Upper lobe of left lung (tissue), 6 donors: Measurements from ENCODE around the gene CRTC3. TPM values are rescaled to one million over a fixed set of nuclear protein-coding genes. Genes with fewer than 3 reads are reported as not detected.
A peak's percentile ranks its signal among the peaks of the same experiment; 100 is the strongest.
"Not testable (repeated sequence)": the region's sequence is repeated elsewhere in the genome, so short reads cannot be mapped to it uniquely, and the experiment has no call there.

ENCODE experiments used
- ATAC-seq, 2 donors: fragments of 200-7000 bp; cut with Tn5 transposase; one replicate each; pipeline ENCODE4 v1.9.1; 2022; ENCODE audit warnings: mild to moderate bottlenecking in 2 of 2, moderate library complexity in 2 of 2; ENCODE audit not compliant: low FRiP score in 2 of 2
- DNase-seq, 2 donors: peaks; one replicate each; pipeline ENCODE4 v3.0.0-alpha.2; 2019 to 2020
- H3K27ac ChIP-seq, 4 donors: fragments of 200-600 bp; sonication (generic); one replicate each; pipeline ENCODE4 v1.5.1; 2016 to 2019
- H3K27me3 ChIP-seq, 4 donors: fragments of 200-600 bp; sonication (generic); one replicate each; pipeline ENCODE4 v1.5.1; 2017 to 2019
- H3K36me3 ChIP-seq, 4 donors: fragments of 200-600 bp; sonication (generic); one replicate each; pipeline ENCODE4 v1.5.1; 2016 to 2019
- H3K4me1 ChIP-seq, 4 donors: fragments of 200-600 bp; sonication (generic); one replicate each; pipeline ENCODE4 v1.5.1; 2018 to 2019
- H3K4me3 ChIP-seq, 4 donors: fragments of 200-600 bp; sonication (generic); one replicate each; pipeline ENCODE4 v1.5.1; 2017 to 2019; ENCODE audit warnings: mild to moderate bottlenecking in 2 of 4, moderate library complexity in 1 of 4
- H3K9me3 ChIP-seq, 4 donors: fragments of 200-600 bp; sonication (generic); one replicate each; pipeline ENCODE4 v1.5.1; 2018 to 2019
- EP300 ChIP-seq, 4 donors: sonication (generic); formaldehyde crosslinking; IDR thresholded peaks; one replicate each; pipeline ENCODE4 v1.5.1; 2017; ENCODE audit warnings: antibody characterized with exemption in 4 of 4, control low read depth in 2 of 4
- POLR2A ChIP-seq, 4 donors: fragments of 450-650 bp; IDR thresholded peaks; one replicate each; pipeline ENCODE4 v1.5.1; 2016 to 2017; ENCODE audit warnings: antibody characterized with exemption in 4 of 4, mild to moderate bottlenecking in 2 of 4
- POLR2AphosphoS5 ChIP-seq, 2 donors: sonication (generic); formaldehyde crosslinking; IDR thresholded peaks; one replicate each; pipeline ENCODE4 v1.5.1; 2017; ENCODE audit warnings: antibody characterized with exemption in 2 of 2
- WGBS, 2 donors: methylation state at CpG; one replicate each; pipeline ENCODE4 v1.1.5; 2017 to 2018; 5-methylcytosine and 5-hydroxymethylcytosine counted together
- total RNA-seq, 6 donors: library from RNA; depleted of rRNA in 4 of 6; stranded (reverse); fragments of >200 nt in 4 of 6; gene quantifications; one replicate each; pipeline versions ENCODE4 v1.1.0 to v1.2.1, GENCODE V29; 2016 to 2021
- TF ChIP-seq, protein P1 (sequence below), 6 experiments: fragments of 450-650 bp in 4 of 6; fragments of 200-600 bp in 2 of 6; sonication (generic) in 2 of 6; IDR thresholded peaks; one replicate each; pipeline ENCODE4 v1.5.1; 2016 to 2019; ENCODE audit warnings: antibody characterized with exemption in 6 of 6
- donor health status: DM: no; HTN: no; CAD: no; lungs with moderate emphysema.
- donor health status: DM: no; HTN: yes; CAD: no; lungs with severe emphysema.

Gene CRTC3
- total RNA-seq, 6 donors from 2014 or later: 30.9 to 42.7 (median 35.1) TPM

GRCh38 chr15:90683876-90684275 lies 154.2 kb downstream of the CRTC3 start:
- no peak for ATAC-seq

GRCh38 chr15:90684281-90684680 lies 154.6 kb downstream of the CRTC3 start:
- Histone ChIP-seq H3K36me3 (no peaks in the 10 kb centered on the region), H3K27ac (no peak overlapping the region), H3K27me3 (no peaks in the 10 kb centered on the region), H3K9me3 (no peaks in the 10 kb centered on the region), H3K4me1 (no peaks in the 10 kb centered on the region), H3K4me3 (no peak overlapping the region)
- ATAC-seq (no peak), DNase-seq (no peak)
- TF ChIP-seq EP300 (IDR thresholded peaks at IDR 0.05) (no peak), POLR2AphosphoS5 (IDR thresholded peaks at IDR 0.05) (no peak), POLR2A (IDR thresholded peaks at IDR 0.05) (no peak)
- TF ChIP-seq, protein P1, sequence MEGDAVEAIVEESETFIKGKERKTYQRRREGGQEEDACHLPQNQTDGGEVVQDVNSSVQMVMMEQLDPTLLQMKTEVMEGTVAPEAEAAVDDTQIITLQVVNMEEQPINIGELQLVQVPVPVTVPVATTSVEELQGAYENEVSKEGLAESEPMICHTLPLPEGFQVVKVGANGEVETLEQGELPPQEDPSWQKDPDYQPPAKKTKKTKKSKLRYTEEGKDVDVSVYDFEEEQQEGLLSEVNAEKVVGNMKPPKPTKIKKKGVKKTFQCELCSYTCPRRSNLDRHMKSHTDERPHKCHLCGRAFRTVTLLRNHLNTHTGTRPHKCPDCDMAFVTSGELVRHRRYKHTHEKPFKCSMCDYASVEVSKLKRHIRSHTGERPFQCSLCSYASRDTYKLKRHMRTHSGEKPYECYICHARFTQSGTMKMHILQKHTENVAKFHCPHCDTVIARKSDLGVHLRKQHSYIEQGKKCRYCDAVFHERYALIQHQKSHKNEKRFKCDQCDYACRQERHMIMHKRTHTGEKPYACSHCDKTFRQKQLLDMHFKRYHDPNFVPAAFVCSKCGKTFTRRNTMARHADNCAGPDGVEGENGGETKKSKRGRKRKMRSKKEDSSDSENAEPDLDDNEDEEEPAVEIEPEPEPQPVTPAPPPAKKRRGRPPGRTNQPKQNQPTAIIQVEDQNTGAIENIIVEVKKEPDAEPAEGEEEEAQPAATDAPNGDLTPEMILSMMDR (IDR thresholded peaks at IDR 0.05): no peak
- WGBS, 2 donors: 88 to 94% methylated on average over 5 of the region's 5 CpGs

More at GRCh38 chr15:90683876-90684275, 154.2 kb downstream of the CRTC3 start:
- Histone ChIP-seq H3K36me3 (no peaks in the 10 kb centered on the region), H3K27me3 (no peaks in the 10 kb centered on the region), H3K9me3 (no peaks in the 10 kb centered on the region), H3K4me3 (no peak overlapping the region), H3K4me1 (no peaks in the 10 kb centered on the region), H3K27ac (no peak overlapping the region)
- no peak for TF ChIP-seq EP300 (IDR thresholded peaks at IDR 0.05)
- TF ChIP-seq, protein P1 (IDR thresholded peaks at IDR 0.05): no peak
- TF ChIP-seq POLR2A (IDR thresholded peaks at IDR 0.05): no peak
- no peak for TF ChIP-seq POLR2AphosphoS5 (IDR thresholded peaks at IDR 0.05)
- WGBS, 2 donors: 92 to 95% methylated on average over 4 of the region's 4 CpGs
- DNase-seq: no peak

DNA sequence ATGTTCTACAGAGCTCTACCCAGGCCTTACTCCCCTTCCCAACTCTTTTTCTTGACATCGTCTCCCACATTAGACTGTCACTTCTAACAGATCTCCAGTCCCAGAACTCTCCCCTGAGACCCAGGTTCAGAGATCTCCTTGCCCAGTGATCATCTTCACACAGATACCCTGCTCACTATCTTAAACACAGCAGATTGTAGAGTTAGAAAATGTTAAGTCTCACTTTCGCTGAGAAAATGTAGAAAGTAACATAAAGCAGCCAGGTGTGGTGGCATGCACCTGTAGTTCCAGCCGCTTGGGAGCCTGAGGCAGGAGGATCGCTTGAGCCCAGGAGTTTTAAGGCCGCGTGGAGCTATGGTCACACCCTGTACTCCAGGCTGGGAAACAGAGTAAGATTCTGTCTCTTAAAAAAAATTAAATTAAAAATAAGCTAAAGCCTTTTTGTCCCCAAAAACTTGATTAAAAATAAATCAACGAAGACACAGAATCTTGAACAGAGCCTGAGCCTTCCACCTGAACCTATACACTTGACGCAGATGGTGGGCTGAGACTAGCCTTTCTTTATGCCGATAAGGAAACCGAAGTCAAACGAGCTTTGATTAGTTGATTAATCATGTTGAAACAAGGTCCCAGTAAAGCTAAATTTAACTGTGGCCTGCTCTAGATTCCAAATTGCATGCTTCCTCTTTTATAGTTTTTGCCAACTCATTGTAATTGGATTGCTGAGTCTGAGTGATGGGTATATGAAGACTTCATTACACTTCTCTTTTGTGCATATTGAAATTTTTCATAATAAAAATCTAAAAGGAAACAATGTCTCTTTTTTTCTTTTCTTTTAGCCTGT lies 156.1 kb downstream of the CRTC3 start:
- WGBS, 2 donors: 68 to 81% methylated on average over 11 of the region's 11 CpGs
- H3K9me3 ChIP-seq: no peaks in the 10 kb centered on the region
- H3K4me1 ChIP-seq: no peaks in the 10 kb centered on the region
- no peak for DNase-seq
- ATAC-seq: peak in 1 of 2 donors; percentile 58
- TF ChIP-seq, protein P1 (IDR thresholded peaks at IDR 0.05): no peak
- no peak for TF ChIP-seq POLR2A (IDR thresholded peaks at IDR 0.05)
- no peaks in the 10 kb centered on the region for H3K27me3 ChIP-seq
- no peak overlapping the region for H3K27ac ChIP-seq
- H3K36me3 ChIP-seq: no peaks in the 10 kb centered on the region
- no peak overlapping the region for H3K4me3 ChIP-seq

DNA sequence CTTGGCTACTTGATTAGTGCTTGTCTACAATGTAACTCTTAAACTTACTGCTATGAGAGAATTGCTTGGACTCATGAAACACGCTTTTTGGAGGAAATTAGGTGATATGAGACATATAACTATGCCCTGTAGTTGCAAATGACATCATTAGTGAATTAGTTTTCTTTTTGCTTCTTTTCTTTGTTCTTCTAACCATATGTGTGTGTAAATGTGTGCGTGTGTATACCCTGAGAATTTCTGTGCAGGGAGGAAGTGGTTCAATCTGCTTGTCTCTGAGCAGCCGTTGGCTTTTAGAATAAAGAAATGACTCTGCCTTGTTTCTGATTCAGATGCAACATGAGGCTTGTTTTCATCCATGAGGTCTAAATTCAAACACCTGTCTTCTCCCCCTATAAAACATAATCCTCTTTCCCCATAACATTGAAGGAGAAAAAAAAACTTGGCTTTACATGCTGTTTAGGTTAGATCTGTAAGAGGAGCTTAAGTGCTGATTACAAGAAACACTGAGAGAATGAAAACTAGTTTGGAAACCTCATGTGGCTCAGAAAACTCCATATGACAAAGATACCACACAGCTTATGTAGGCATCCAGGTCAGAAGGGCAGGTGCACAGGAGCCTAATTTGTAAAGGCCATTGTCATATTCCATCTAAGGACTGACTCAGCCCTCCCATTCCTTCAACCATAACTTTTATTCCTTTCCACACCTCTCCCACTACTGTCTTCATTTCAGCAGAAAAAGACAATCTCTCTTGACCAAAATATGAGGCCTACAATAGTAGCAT lies 156.9 kb downstream of the CRTC3 start:
- 52 to 71% methylated on average over 3 of the region's 3 CpGs for WGBS, 2 donors
- DNase-seq: no peak

GRCh38 chr15:90689326-90689961 lies 159.7 kb downstream of the CRTC3 start:
- not testable (repeated sequence) for H3K4me3 ChIP-seq, ATAC-seq, H3K36me3 ChIP-seq, H3K9me3 ChIP-seq, H3K27ac ChIP-seq, H3K27me3 ChIP-seq, DNase-seq, H3K4me1 ChIP-seq
- WGBS, 2 donors: 81 to 83% methylated on average over 6 of the region's 6 CpGs

More for the DNA sequence above, 156.9 kb downstream of the CRTC3 start:
- ATAC-seq: no peak
- no peak overlapping the region for H3K27ac ChIP-seq
- TF ChIP-seq EP300 (IDR thresholded peaks at IDR 0.05) (no peak), POLR2A (IDR thresholded peaks at IDR 0.05) (no peak), POLR2AphosphoS5 (IDR thresholded peaks at IDR 0.05) (no peak)
- TF ChIP-seq, protein P1 (IDR thresholded peaks at IDR 0.05): no peak
- H3K4me3 ChIP-seq: no peak overlapping the region
- no peaks in the 10 kb centered on the region for H3K4me1 ChIP-seq
- no peaks in the 10 kb centered on the region for H3K9me3 ChIP-seq
- no peaks in the 10 kb centered on the region for H3K36me3 ChIP-seq
- H3K27me3 ChIP-seq: no peaks in the 10 kb centered on the region
